HG02981 (cell line): ENCODE results near the gene PEX5L.
A peak's percentile ranks its signal among the peaks of the same experiment; 100 is the strongest.

Experiments
- ATAC-seq: cut with Tn5 transposase; IDR thresholded peaks from one replicate; pipeline ENCODE4 v1.9.1; 2021; ENCODE audit warnings: mild to moderate bottlenecking, moderate library complexity; ENCODE audit not compliant: unreplicated experiment

Gene PEX5L

GRCh38 chr3:179907784-179908482 is 128.8 kb downstream of the PEX5L start:
- ATAC-seq, result no peak

DNA sequence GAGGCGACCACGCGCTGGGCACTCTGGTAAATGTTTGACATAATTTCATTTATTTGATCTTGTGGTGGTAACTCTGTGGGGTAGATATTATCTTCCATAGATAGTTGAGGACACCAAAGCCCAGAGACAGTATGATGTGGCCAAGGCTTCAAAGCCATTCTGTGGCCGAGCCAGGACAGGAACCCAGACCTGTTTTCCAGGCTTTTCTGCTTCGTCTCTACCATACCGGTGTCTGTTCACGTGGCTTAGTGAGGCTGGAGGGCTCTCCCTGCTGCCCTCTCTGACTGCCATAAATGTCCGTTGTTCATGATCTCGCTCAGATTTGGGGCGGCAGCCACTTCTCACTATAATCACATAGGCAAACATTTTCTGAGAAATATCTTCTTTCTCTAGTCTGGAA is 134.7 kb downstream of the PEX5L start:
- ATAC-seq, result no peak

GRCh38 chr3:179898024-179898423 is 138.7 kb downstream of the PEX5L start:
- peak; percentile 94 for ATAC-seq

GRCh38 chr3:179897231-179897630 is 139.5 kb downstream of the PEX5L start:
- no peak for ATAC-seq

- no peak for ATAC-seq
Measured at GRCh38 chr3:179896507-179896906, 140.2 kb downstream of the PEX5L start.

DNA sequence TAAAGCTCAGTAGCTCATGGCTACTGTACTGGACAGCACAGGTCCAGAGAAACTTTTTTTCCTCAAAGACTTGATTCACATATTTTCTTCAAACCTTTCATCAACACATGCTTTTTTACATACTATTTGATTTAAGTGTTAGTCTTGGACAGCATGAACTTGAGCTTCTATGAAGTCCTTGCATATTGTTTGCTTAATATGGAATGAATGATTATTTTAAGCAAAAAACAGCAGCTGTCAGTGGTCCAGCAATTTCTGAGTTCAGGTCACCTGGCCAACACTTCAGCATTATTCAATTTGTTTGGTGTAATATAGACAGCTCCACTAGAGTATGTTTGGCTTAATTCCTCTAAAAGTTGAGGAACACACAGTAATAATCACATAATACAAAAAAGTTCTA is 141.4 kb downstream of the PEX5L start:
- no peak for ATAC-seq

DNA sequence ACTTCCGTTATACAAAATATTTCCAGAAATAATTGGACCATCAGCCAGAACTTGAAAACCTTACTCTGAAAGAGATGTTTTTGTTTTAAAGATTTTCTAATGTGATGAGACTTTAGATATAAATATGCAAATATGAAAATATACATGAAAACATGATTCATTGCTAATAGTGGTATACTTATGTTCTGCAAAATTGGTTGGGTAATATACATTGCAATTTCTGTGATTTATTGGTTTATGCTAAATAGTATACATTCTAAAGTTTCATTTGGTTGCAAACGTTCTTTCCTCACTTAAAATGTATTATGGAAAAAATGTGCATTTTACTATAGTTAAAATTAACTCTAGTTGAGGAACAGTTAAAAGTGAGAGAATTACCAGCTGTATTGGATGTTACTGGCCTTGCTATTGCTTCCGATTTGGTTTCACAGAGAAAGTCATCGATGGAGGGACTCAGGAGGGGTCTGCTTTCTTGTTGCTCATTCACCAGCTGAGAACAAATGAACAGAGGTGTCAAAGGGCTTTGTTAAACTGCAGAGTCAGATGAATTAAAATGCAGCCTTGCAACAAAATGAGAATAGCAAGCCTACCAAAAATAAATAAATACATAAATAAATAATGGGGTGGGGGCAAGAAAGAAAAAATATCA is 149.3 kb downstream of the PEX5L start:
- ATAC-seq, result no peak

- ATAC-seq, result no peak
Measured at GRCh38 chr3:179885950-179886349, 150.8 kb downstream of the PEX5L start.

DNA sequence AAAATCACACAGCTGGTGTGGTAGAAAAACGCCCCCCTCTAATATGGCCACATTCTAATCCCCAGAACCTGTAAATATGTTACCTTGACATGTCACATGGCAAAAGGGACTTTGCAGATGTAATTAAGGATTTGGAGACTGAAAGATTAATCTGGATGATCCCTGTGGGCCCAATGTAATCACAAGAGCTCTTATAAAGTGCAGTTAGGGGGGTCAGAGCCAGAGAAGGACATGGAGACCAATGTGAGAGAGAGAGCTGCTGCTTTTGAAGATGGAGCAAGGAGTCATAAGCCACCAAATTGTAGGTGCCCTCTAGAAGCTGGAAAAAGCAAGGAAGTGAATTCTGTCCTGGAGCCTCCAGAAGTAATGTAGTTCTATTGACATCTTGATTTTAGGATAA is 152.6 kb downstream of the PEX5L start:
- ATAC-seq, result no peak

DNA sequence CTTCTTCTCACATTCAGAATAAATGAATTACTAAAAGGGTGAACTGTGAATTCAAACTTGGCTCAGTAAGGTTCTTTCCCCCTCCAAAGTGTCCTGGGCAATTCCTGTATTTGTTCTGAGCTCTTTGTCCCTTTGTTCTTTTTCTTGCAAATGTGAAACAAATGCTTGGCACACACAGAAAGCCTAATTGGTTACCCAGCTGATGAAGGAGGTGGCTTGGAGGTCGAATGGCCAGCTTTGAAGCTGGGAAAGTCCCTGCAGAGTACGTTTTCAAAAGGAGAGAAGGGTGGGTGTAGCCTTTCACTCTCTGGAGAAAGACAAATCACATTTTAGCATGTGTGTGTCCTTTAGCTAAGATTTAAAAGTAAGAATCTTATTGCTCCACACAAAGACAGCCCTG is 154.4 kb downstream of the PEX5L start:
- peak; percentile 84 for ATAC-seq

DNA sequence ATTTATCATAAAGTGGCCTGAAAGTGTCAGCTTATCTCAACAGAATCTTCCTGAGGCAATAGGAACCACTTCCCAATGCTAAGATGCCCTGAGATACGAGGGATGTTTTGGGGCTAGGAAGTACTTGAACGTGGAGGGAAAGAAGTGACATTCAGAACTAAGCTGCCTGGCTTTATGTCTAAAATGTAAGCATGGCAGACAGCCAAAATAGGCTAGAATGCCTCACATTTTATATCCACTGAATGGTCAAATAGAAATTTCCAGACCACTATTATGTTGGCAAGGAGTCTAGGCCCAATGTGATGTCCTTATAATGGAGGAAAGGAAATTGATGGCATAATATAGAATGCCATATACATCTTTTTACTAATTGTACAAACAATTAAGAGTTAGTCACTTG is 154.9 kb downstream of the PEX5L start:
- no peak for ATAC-seq

DNA sequence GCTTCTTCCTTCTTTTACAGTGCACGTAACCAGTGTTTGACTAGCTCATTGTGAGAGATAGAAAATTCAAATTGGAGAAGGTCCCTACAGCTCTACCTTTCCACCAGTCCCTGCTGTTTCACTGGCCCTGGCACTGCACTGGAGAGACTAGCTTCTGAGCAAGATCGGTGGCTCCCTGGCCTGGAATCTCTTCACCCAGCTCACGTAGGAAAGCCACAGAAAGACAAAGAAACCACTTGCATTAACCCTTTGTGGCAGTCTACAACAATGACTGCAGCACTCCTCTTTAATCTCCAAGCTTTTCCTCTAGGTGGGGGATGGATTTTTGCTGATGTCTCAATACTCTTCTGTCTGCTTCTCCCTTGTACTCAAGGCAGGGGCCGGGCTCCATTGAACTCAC is 155.9 kb downstream of the PEX5L start:
- no peak for ATAC-seq

GRCh38 chr3:179876440-179876839 is 160.3 kb downstream of the PEX5L start:
- ATAC-seq, result no peak

GRCh38 chr3:179872842-179873241 is 163.9 kb downstream of the PEX5L start:
- ATAC-seq, result no peak

GRCh38 chr3:179871782-179872181 is 165.0 kb downstream of the PEX5L start:
- no peak for ATAC-seq

DNA sequence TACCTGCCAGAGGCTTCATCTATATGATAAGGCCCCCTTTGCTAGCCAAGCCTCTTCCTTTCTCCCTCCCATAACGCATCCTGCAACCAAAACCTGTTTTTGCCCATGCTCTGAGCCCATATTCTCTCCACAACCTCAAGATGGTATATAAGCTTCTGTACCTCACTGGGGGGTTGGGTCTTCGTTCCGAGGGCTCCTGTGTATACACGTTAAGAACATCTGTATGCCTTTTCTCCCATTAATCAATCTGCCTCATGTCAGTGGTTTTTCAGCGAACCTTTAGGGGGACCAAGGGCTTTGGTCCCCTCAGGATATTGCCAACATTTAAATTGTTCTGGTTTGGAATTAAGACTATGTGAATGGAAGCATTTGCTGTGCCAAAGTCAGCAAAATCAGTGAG is 168.0 kb downstream of the PEX5L start:
- no peak for ATAC-seq

GRCh38 chr3:179867961-179868360 is 168.8 kb downstream of the PEX5L start:
- no peak for ATAC-seq

GRCh38 chr3:179865861-179866505 is 170.8 kb downstream of the PEX5L start:
- ATAC-seq, result no peak

- no peak for ATAC-seq
Measured at GRCh38 chr3:179861953-179862352, 174.8 kb downstream of the PEX5L start.

- ATAC-seq, result no peak
Measured at GRCh38 chr3:179861292-179861691, 175.4 kb downstream of the PEX5L start.

DNA sequence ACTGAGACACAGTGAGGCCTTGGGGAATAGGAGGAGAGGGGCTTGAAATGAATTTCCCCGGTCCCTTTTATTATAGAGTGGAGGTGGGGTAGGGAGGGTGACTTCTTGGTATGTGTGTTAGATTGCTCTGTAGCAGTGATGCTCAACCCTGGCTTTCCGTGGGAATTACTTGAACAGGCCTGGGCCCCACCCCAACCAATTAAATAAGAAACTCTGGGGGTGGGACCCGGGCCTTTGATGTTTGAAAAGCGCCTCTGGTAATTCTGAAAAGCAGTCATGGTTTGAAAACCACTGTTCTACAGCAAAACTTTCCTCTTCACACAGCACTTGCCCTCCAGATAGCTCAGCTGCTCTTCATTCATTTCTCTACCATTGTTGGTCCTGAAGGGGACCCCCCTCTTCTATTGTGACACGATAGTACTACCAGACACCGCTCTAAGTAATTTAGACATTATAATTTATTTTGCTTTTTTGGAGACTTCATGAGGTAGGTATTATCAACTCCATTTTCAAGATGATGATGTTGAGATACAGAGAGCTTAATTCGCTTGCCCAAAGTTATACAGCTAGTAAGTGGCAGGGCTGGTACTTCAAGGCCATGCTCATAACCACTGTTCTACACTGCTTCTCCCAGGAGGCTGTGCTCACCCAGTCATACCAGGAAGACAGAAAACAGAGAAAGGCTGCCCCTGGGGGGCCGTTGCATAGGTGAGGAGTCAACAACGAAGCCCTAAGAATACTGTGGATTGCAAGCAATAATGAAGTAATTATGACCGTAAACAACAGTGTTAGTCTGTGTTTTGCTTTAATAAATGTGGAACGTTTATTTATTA is 176.2 kb downstream of the PEX5L start:
- ATAC-seq, result no peak
